Activated T-helper 1 cell treated with Interleukin-2 at 50 U/mL for 16 hours (primary cell): ENCODE data around the gene PPP1R12C.
"Not testable (repeated sequence)": the region's sequence is repeated elsewhere in the genome, so short reads cannot be mapped to it uniquely, and the experiment has no call there.

ENCODE experiments used
- DNase-seq: peaks from one replicate; pipeline ENCODE4 v3.0.0-alpha.2; 2020; ENCODE audit warnings: low read depth

Gene PPP1R12C

GRCh38 chr19:55116859-55117662 is at the start of gene PPP1R12C:
TSS of gene PPP1R12C (minus strand) at chr19:55117637. CDS start at chr19:55117543, 94 bp downstream.
- DNase-seq: no peak

DNA sequence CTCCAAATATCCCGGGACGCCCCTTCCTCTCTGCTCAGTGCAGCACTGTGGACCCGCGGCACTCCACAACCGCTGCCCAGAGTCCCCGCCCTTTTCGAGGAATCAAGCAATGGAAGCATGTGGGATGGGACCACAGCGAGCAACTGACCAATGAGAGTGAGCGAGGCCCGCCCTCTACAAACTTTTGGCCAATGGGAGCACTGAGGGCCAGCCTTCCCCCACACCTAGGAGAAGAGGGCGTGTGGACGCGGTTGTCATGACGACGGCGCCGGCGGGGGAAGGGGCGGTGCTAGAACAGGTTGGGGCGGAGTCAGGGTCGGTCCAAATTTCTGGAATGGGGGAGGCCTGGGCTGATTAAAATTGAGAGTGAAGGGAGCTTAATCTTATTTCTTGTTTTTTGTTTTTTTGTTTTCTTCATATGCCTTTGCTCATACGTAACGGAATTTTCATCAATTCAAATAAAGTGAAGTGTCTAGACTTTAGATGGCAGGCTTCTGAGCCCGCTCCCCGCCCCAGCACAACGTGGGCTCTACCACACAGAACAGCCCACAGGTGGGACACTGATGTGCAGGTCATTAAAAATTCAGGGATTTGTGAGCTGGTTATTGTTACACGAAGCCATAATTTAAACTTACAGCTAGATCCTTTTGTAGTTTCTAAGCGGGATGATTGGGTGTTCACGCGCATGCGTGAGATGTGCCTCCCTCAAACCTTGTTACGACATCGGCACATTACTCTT is 49.3 kb upstream of the PPP1R12C start, which contains the start of gene DNAAF3:
Gene DNAAF3, minus strand, starts transcription at position 84 of the 739 bp plus-strand sequence. CDS start 200 bp downstream, outside the sequence.
- no peak for DNase-seq

- DNase-seq: no peak
These were observed 48.6 kb upstream of the PPP1R12C start for GRCh38 chr19:55165952-55166529.

- no peak for DNase-seq
These were observed 44.3 kb upstream of the PPP1R12C start for GRCh38 chr19:55161571-55162322.

DNA sequence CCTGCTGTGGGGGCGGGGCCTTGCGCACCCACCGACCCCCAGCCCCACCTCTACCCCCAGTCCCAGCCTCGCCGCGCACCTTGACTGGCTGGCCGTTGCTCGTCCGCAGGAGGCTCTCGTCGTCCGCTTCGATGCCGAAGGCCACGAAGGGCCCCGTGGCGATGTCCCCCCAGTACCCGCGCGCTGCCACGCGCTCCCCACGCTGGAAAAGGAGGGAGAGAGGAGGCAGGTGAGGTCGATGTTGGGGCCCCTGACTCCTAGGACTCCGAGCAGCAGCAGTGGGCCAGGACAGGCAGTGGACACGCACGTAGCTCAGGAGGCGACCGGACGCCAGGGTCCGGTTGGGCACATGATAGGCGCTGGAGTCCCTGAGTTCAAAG is 43.5 kb upstream of the PPP1R12C start:
- no peak for DNase-seq

GRCh38 chr19:55160128-55160985 is 42.9 kb upstream of the PPP1R12C start:
- peak; percentile 65 for DNase-seq

DNA sequence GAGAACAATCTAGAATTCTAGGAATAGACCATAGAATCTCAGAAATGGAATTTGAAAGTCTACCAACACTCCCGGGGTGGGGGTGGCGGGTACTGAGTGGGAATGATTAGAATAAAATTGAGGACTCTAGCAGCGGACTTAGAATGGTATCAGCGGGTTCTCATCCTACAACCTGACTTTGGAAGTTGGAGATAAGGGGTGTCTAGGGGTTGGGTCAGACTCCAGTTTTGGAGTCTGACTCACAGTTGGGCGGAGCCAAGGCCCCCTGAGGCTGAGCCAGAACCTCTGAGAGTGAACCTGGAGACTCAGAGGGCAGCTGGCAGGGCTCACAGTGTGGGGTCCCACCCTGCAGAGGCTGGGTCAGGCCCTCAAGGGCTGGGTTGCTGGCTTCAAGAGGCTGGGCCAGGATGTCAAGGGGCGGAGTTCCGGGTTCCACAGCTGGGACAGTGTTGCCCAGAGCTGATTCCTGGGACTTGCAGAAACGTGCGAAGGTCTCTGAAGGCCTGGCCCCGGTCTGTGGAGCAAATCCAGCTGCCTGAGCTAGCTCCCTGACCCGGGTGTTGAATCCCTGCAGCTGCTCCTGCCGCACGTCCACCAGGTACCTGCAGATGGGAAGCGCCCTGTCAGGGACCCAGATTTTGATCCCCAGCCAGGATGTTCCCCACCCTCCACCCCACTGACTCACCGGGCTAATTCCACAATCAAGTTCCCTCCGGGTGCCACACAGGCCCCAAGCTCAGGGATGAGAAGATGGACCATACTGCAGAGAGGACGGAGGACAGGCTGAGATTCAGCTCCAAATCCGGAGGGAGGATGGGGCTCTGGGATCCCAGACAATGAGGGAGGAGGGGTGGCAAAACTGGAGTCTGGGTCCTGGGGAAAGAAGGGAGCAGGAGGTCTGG is 41.7 kb upstream of the PPP1R12C start:
- no peak for DNase-seq

DNA sequence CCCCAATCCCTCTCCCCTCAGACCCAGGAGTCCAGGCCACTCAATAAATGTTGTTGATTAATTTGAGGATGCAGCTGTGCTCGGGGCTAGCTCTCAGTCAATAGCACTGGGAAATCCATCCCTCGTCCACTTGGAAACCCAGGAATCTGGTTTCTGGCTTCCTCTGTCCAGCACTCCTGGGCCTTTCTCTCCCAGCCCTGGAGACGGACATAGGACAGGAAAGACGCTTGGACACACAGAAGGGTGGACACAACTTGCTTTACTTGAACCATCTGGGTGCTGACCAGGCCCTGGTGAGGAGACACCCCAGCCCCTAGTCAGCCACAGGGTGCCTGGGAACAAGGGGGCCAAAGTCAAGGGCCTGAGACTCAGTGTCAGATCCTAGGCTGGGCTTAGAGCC is 41.0 kb upstream of the PPP1R12C start:
- no peak for DNase-seq

DNA sequence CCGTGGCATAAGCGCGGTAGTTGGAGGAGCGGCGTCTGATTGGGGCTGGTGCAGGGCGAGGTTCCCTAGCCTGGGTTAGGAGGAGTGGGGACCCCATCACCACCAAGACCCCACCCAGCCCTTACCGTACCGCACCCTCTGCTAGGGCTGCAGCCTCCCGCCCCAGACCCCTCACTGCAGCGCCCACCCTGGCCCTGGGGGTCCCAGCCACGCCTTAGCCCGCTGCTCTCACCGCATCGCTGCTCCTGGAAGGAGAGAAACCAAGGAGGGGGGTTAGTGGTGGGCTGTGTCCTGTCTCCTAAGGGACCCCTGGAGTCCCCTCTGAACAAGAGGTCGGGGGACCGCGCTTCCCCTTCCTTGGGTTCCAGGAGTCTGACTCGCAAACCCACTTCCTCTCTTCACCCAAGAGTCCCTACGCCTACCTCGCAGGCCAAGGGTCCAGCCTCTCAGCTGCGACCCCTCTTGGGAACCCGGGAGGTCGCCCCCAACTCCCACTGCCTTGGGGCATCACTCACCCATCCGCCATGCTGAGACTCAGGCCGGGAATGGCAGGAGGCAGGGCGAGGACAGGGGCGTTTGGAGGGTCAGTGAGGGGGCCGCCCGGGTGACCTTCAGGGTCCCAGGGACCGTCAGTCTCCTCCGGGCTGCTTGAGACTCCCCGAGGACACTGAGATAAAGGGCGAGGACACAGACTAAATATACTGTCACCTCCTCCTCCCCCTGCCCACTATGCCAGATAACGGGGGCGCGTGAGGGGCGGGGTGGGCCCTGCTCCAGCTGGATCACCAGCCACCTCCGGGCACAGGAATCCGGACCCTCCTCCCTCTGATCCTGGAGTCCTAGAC is 39.8 kb upstream of the PPP1R12C start, which contains the start of gene TNNI3:
Gene TNNI3, minus strand, starts transcription at position 669 of the 845 bp plus-strand sequence. Its CDS starts 143 bp downstream, at position 526.
- no peak for DNase-seq

DNA sequence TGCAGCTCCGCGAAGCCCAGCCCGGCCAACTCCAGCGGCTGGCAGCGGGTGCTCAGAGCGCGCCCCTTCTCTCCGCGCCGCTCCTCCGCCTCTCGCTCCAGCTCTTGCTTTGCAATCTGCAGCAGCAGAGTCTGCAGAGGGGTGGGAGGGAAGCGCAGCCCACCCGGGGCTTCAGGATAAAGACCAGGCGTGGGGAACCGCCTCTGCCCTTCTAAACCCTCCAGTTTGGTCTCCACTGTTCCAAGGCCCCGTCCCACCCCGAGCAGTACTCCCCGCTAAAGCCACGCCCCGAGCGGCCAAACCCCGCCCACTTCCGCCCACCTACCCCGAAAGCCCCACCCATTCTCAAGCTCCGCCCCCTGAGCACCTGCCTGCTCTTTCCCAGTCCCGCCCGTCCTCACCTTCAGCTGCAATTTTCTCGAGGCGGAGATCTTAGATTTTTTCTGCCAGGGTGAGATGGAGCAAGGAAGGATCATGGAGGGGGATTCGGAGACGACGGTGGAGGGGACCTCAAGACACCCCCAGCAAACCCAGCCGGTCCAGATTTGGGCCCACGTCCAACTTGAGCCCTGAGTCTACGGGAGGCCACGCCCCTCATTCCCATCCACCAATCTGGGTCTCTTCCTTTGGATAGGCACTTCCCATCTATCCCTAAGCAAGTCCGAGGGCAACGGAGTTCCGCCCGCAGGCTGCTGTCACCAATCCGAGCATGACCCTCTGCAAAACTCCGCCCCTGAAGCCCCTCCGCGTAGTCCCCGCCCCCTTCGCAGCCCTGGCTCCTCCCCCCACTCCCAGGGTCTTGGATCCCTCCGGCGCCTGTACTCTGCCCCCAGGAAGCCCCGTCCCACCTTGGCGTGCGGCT is 39.0 kb upstream of the PPP1R12C start:
- no peak for DNase-seq

- DNase-seq: not testable (repeated sequence)
These were observed 38.3 kb upstream of the PPP1R12C start for GRCh38 chr19:55155784-55156183.

DNA sequence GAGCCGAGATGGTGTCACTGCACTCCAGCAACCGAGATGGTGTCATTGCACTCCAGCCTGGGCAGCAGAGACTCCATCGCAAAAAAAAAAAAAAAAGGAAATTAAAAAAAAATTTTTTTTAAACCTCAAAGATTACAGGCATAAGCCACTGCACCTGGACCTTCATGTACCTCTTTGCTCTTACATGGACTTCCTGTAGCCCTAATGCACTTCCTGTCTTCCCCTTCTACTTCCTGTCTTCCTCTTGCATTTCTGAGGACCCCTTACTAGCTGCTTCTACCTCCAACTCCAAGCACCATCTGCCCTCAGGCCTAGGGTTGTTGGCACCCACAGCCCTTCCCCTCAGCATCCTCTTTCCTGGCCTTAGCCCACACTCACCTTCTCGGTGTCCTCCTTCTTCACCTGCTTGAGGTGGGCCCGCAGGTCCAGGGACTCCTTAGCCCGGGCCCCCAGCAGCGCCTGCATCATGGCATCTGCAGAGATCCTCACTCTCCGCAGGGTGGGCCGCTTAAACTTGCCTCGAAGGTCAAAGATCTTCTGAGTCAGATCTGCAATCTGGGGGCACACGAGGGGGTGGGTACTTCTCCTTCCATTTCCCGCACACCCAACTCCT is 36.3 kb upstream of the PPP1R12C start:
- DNase-seq: no peak

GRCh38 chr19:55152017-55152416 is 34.6 kb upstream of the PPP1R12C start:
- no peak for DNase-seq

DNA sequence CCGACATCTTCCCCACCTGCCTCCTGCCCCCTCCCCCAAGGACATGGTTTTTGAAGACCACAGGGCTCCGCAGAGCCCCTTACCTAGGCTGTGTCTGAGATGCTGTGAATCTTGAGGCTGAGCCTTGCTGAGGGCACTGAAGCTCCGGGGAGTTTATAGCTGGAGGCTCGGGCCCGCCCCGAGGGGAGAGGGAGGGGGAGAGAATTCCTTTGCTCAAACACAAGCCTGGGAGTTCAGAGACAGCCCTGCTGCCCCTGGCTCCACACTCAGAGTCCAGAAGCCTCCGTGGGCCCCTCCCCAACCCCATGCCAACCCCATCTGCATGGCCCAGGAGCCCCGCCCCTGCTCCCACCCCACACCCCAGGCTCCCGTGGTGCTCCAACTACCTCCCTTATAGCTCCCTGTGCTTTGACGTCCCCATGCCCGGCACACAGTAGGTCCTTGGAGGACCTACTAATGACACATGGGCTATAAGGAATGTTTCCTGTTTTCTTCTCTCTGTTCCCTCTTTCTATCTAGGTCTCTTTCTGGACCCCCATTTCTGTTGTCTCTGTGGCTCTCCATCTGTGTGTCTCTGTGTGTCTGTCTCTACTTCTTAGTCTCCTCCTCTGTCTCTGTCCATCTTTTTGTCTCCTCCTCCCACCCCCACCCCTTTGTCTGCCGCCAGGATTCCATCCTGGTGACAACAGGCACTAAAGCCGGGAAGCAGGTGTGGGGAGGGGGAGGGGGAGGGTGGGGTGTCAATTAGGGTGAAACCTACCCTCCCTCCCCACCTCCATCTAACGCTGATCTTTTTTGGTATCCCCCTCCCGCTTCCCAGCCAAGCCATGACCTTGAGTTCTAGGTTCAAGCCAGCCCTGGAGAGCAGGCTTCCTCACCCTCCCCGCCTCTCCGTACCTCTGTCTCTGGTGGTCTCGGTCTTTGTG is 31.9 kb upstream of the PPP1R12C start, which contains the start of gene TNNT1:
Gene TNNT1, minus strand, starts transcription at position 129 of the 926 bp plus-strand sequence. CDS start 2,049 bp downstream, outside the sequence.
- no peak for DNase-seq

DNA sequence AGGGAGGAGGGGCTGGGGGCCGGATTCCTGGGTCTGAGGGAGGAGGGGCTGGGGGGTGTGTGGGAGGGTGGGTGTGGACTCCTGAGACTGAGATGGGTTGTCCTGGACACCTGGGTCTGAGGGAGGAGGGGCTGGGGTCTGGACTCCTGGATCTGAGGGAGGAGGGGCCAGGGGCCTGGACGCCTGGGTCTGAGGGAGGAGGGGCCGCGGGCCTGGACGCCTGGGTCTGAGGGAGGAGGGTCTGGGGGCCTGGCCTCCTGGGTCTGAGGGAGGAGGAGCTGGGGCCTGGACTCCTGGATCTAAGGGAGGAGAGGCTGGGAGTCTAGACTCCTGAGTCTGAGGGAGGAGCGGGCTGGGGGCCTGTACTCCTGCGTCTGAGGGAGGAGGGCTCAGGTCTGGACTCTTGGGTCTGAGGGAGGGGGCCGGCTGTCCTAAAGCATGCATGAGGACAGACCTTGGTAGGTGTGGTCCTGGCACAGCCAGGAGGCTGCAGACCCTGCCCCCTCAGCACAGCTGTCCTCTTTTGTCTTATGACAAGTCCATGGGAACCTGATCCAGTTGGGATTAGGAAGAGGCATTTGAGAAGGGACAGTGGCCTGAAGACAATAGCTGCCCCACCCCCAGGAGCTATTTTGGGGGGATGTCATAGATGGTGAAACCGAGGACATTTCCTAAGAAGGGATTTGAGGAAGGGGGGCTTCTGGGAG is 30.3 kb upstream of the PPP1R12C start:
- no peak for DNase-seq
